GM12865 (cell line): ENCODE results near the gene ARHGEF2.
A peak's percentile ranks its signal among the peaks of the same experiment; 100 is the strongest.

ENCODE experiments used
- DNase-seq: peaks from one replicate; pipeline ENCODE4 v3.0.0; 2010; ENCODE audit warnings: low read depth
- H3K4me3 ChIP-seq: 2 replicates; pipeline ENCODE4 v1.5.1; 2011; ENCODE audit warnings: mild to moderate bottlenecking, low read depth, low read length, control low read depth
- TF ChIP-seq, protein P1 (sequence below): IDR thresholded peaks from 2 replicates; pipeline ENCODE4 v1.5.1; 2011; ENCODE audit warnings: low read length, control low read depth, low read depth, inconsistent platforms; ENCODE audit not compliant: insufficient read depth; ENCODE audit errors: missing control alignments

ARHGEF2 gene

DNA sequence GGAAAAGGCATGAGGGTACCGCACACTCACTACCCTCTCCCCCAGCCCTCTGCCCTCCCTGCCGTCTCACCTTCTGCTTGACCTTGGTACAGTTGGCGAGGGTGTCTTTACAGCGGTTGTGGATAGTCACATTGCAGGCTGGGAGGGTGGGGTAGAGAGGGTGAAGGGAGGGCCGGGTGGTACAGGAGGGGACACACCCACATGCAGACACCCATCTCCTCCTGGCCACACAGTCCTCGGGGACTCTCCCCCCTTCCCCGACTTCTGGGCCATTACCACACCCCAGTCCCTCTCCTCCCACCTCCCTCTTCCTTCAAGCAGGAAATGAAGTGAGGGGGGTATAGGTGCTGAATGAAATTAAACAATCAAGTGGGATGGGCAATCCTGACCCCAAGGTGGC is 11.6 kb downstream of the ARHGEF2 start:
- DNase-seq = no peak
- TF ChIP-seq, protein P1, sequence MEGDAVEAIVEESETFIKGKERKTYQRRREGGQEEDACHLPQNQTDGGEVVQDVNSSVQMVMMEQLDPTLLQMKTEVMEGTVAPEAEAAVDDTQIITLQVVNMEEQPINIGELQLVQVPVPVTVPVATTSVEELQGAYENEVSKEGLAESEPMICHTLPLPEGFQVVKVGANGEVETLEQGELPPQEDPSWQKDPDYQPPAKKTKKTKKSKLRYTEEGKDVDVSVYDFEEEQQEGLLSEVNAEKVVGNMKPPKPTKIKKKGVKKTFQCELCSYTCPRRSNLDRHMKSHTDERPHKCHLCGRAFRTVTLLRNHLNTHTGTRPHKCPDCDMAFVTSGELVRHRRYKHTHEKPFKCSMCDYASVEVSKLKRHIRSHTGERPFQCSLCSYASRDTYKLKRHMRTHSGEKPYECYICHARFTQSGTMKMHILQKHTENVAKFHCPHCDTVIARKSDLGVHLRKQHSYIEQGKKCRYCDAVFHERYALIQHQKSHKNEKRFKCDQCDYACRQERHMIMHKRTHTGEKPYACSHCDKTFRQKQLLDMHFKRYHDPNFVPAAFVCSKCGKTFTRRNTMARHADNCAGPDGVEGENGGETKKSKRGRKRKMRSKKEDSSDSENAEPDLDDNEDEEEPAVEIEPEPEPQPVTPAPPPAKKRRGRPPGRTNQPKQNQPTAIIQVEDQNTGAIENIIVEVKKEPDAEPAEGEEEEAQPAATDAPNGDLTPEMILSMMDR = no peak
- H3K4me3 ChIP-seq = no peak overlapping the region

DNA sequence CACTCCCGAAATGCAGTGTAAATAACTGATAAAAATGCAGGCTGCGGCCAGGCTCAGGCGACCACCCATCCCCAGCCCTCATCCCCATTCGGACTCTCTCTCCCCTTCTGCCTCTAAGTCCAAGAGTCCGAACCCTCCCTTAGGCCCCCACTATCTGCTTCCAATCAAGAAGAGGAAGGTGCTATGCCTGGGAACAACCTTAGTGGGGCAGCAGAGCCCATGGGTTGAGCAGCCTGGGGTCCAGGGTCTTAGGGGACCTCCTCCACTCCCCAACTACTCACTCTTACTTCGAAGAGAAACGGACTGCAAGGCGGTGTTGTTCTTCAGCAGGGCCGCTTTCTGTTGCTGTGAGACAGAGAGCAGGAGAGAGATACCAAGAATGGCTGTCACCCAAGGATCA is 12.2 kb downstream of the ARHGEF2 start:
- TF ChIP-seq, protein P1 = no peak
- H3K4me3 ChIP-seq = no peak overlapping the region
- no peak for DNase-seq

DNA sequence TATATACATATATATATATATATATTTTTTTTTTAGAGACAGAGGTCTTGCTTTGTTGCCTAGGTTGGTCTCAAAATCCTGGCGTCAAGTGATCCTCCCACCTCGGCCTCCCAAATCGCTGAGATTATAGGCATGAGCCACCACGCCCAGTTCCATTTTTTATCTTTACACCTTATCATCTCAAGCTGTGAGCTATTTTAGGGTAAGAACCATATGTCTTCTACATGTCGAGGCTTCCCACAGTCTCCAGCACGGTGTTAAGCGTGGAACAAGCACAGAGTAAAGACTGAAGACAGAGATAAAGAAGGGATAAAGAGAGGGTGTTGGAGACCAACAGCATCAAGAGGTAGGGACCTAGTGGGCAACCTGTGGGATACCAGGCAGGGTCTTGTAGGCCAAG is 14.2 kb downstream of the ARHGEF2 start:
- TF ChIP-seq, protein P1 = no peak
- DNase-seq = no peak
- H3K4me3 ChIP-seq = no peak overlapping the region

DNA sequence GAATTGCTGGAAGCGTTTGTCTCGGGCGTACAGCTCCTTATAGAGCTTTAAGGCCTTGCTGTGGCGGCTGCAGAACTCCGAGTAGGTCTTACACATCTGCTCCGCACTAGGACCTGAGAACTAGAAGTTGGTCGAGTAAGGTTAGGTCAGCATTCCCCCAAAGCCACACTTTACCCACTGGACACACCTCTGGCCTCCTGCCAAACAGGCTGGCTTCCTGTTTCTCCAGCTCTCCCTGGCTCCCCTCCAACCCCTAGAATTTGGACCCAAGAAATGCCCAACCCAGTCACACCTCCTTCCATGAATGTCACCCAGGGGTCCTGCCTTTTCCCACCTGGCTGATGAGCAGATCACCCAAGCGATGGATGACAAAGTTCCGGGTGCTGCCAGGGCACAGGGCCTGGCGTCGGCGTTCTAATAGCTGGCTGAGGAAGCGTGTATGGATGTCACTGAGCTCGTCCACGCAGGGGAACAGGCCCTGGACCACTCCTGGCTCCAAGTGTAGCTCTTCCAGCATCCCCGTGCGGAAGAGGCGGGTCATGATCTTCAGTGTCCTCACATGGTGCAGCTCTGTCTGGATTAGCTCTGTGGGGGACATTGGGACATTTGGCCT is 15.6 kb downstream of the ARHGEF2 start:
- TF ChIP-seq, protein P1 = no peak
- DNase-seq = no peak
- H3K4me3 ChIP-seq = no peak overlapping the region

DNA sequence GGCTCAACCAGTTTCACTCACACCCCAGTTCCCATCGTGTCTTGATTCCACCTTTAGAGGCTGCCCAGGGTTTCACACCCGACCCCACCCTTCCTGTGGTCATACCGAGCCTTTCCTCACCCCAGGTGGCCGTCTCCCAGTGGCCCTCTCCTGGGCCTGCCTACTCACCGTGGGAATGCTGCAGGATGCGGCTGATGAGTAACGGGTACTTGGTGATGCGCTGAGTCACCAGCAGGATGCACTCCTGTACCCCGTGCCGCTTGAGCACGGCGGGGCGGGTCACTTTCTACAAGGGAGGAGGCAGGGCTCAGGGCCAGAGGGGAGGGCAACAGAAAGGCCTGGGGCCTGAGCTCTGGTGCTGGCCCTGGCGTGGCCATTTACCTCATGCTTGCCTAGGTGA is 16.4 kb downstream of the ARHGEF2 start:
- DNase-seq = peak; percentile 60
- TF ChIP-seq, protein P1 = peak; percentile 29
- H3K4me3 ChIP-seq = no peak overlapping the region

DNA sequence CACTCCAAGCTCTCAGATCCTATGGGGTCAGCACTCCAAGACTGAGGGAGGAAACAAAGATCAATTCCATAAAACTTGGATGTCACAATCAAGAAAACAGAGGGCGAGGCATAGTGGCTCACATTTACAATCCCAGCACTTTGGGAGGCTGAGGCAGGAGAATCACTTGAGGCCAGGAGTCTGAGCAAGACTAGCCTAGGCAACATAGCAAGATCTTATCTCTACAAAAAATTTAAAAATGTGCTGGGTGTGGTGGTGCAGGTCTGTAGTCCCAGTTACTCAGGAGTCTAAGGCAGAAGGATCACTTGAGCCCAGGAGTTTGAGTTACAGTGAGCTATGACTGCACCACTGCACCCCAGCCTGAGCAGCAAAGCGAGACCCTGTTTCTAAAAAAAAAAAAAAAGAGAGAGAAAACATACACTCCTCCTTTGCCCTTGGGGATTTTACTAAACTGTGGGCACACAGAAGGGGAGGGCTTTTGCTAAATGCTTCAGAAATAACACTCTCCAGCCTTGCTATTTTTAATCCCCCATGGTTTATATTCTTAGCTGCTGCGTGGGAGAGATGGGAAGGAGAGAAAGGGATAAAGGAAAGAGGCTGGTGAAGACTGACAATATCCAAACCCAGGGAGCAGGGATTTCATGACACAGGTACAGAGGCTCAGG is 18.1 kb downstream of the ARHGEF2 start:
- TF ChIP-seq, protein P1 = no peak
- no peak for DNase-seq
- no peak overlapping the region for H3K4me3 ChIP-seq

DNA sequence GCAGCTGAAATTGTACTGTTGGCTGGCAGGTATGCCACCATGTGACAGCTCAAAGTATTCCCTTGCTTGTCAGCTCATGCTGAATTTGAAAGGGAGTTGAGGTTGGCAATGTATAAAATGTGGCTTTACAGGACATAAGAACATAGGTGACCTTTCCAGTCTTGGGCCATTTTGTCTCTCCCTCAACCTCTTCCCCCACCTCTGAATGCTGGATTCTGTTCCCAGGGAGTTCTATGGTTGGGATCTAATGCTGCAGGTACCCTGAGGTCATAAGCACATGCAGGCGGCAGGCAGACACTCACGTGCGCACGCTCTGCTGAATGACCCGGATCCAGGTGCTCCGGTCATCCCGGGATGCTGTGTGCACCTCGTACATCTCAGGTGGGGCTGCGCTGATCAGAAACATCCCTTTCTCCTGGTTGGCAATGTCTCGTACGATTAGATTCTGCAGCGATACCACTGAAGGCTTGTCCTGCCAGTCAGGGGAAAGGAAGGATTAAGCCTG is 20.9 kb downstream of the ARHGEF2 start:
- DNase-seq = no peak
- TF ChIP-seq, protein P1 = no peak
- H3K4me3 ChIP-seq = no peak overlapping the region
